ENCODE results near the gene THSD4. TPM values are rescaled to one million over a fixed set of nuclear protein-coding genes. Genes with fewer than 3 reads are reported as not detected.

THSD4 gene
- polyA plus RNA-seq, 1 donor (not counting 4 experiments of a cell fraction or from before 2014, with no cell fraction given) = 24.5 TPM

DNA sequence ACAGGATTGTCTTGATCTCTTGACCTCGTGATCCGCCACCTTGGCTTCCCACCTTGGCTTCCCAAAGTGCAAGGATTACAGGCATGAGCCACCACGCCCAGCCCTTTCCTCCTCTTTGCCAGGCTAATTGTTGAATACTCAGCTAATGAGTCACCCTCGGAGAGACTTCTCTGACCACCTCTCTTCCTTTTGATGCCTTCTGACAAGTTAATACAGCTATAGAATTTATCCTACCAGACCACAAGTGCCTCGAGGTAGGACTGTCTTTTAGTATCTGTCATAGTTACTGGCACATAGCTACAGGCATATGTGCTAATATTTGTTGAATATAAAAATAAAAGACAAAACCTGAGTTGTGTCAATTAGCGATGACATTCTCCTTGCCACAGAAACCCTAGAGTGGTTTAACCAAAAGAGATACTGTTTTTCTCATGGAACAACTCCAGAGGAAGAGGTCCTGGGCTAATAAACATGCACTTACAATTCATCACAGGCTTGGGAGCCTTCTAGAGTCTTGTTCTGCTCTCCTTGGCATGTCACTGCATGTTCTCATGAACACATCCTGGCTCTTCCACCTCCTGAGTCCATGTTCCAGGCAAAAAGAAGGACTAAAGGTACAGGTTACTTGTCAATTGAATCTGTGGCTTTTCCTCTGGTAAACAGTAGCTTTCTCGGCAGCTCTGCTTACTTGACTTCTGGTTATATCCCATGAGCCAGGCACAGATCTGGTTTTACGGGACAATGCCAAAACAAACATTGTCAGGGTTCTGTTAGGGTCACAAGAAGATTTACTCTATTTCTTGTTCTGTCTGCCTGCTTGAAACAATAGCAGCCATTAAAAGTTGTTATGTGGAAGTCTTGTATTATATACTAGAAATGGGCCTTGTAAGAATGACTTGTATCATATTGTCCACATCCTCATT is 332.3 kb downstream of the THSD4 start:
- peak overlapping the region; percentile 99 for H3K4me2 ChIP-seq (ENCODE audit: control insufficient read depth, extremely low read depth, insufficient read depth, low read depth, low read length)
- no peaks in the 10 kb centered on the region for H4K20me1 ChIP-seq (ENCODE audit: control insufficient read depth, extremely low read depth, insufficient read depth, low read length)
- peak overlapping the region; percentile 20 to 51 (median 48) for H3K4me3 ChIP-seq (ENCODE audit: control insufficient read depth in 2 of 3, extremely low read depth in 1 of 3, insufficient read depth in 2 of 3, low read depth in 1 of 3, low read length in 3 of 3)
- peaks cover 66% of the 10 kb centered on the region for H3K4me1 ChIP-seq (ENCODE audit: control insufficient read depth, extremely low read depth, insufficient read depth, low read length)
- TF ChIP-seq, protein P1, sequence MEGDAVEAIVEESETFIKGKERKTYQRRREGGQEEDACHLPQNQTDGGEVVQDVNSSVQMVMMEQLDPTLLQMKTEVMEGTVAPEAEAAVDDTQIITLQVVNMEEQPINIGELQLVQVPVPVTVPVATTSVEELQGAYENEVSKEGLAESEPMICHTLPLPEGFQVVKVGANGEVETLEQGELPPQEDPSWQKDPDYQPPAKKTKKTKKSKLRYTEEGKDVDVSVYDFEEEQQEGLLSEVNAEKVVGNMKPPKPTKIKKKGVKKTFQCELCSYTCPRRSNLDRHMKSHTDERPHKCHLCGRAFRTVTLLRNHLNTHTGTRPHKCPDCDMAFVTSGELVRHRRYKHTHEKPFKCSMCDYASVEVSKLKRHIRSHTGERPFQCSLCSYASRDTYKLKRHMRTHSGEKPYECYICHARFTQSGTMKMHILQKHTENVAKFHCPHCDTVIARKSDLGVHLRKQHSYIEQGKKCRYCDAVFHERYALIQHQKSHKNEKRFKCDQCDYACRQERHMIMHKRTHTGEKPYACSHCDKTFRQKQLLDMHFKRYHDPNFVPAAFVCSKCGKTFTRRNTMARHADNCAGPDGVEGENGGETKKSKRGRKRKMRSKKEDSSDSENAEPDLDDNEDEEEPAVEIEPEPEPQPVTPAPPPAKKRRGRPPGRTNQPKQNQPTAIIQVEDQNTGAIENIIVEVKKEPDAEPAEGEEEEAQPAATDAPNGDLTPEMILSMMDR (optimal IDR thresholded peaks at IDR 0.05 in 1 of 3, IDR thresholded peaks at IDR 0.05 in 1 of 3, conservative IDR thresholded peaks at IDR 0.05 in 1 of 3; ENCODE audit: extremely low read depth in 1 of 3, insufficient read depth in 2 of 3, low read length in 3 of 3) = no peak
- TF ChIP-seq EZH2 (IDR thresholded peaks at IDR 0.05; ENCODE audit: low read length) = no peak
- H2AFZ ChIP-seq (ENCODE audit: control insufficient read depth, low read length) = no peak overlapping the region
- DNase-seq (ENCODE audit: low read depth, low spot score) (peak; percentile 95), FAIRE-seq (peak; percentile 65)
- peak overlapping the region; percentile 81 for H3K9ac ChIP-seq (ENCODE audit: control insufficient read depth, extremely low read depth, insufficient read depth, low read length)
- dilution Hi-C loops (cut with MboI; ENCODE audit: extremely low pct_ligation_motif_present, low sequenced_read_pairs) = no loop called here
- H3K79me2 ChIP-seq (ENCODE audit: control insufficient read depth, insufficient read depth, low read length) = peaks cover 4% of the 10 kb centered on the region
- H3K27ac ChIP-seq (ENCODE audit: control insufficient read depth, insufficient read depth, low read length) = peak overlapping the region; percentile 99
- H3K9me3 ChIP-seq (ENCODE audit: control insufficient read depth, low read depth, low read length) = no peaks in the 10 kb centered on the region
- no peaks in the 10 kb centered on the region for H3K27me3 ChIP-seq (ENCODE audit: control insufficient read depth, extremely low read depth, insufficient read depth, low read length)
- H3K36me3 ChIP-seq (ENCODE audit: control insufficient read depth in 2 of 2, extremely low read depth in 1 of 2, insufficient read depth in 2 of 2, low read length in 2 of 2) = peaks cover 0 to 5% of the 10 kb centered on the region in 2 experiments
- no peaks in the 10 kb centered on the region for H3K9me1 ChIP-seq (ENCODE audit: control insufficient read depth, extremely low read depth, insufficient read depth, low read length)

GRCh38 chr15:71448688-71449114 is 333.4 kb downstream of the THSD4 start:
- H3K9me3 ChIP-seq (ENCODE audit: control insufficient read depth, low read depth, low read length) = no peaks in the 10 kb centered on the region
- H3K9me1 ChIP-seq (ENCODE audit: control insufficient read depth, extremely low read depth, insufficient read depth, low read length) = no peaks in the 10 kb centered on the region
- peaks cover 55% of the 10 kb centered on the region for H3K4me1 ChIP-seq (ENCODE audit: control insufficient read depth, extremely low read depth, insufficient read depth, low read length)
- TF ChIP-seq, protein P1 (optimal IDR thresholded peaks at IDR 0.05 in 1 of 3, IDR thresholded peaks at IDR 0.05 in 1 of 3, conservative IDR thresholded peaks at IDR 0.05 in 1 of 3; ENCODE audit: extremely low read depth in 1 of 3, insufficient read depth in 2 of 3, low read length in 3 of 3) = peak; percentile 65 to 92 (median 75)
- TF ChIP-seq EZH2 (IDR thresholded peaks at IDR 0.05; ENCODE audit: low read length) = no peak
- peak; percentile 20 for FAIRE-seq
- peaks cover 4% of the 10 kb centered on the region for H3K79me2 ChIP-seq (ENCODE audit: control insufficient read depth, insufficient read depth, low read length)
- peak overlapping the region; percentile 99 for H3K27ac ChIP-seq (ENCODE audit: control insufficient read depth, insufficient read depth, low read length)
- H3K27me3 ChIP-seq (ENCODE audit: control insufficient read depth, extremely low read depth, insufficient read depth, low read length) = no peaks in the 10 kb centered on the region
- dilution Hi-C loops (cut with MboI; ENCODE audit: extremely low pct_ligation_motif_present, low sequenced_read_pairs) = no loop called here
- peak; percentile 66 for DNase-seq (ENCODE audit: low read depth, low spot score)
- H2AFZ ChIP-seq (ENCODE audit: control insufficient read depth, low read length) = no peak overlapping the region
- no peaks in the 10 kb centered on the region for H4K20me1 ChIP-seq (ENCODE audit: control insufficient read depth, extremely low read depth, insufficient read depth, low read length)
- no peak overlapping the region for H3K4me3 ChIP-seq (ENCODE audit: control insufficient read depth in 2 of 3, extremely low read depth in 1 of 3, insufficient read depth in 2 of 3, low read depth in 1 of 3, low read length in 3 of 3)
- peak overlapping the region; percentile 81 for H3K9ac ChIP-seq (ENCODE audit: control insufficient read depth, extremely low read depth, insufficient read depth, low read length)
- H3K4me2 ChIP-seq (ENCODE audit: control insufficient read depth, extremely low read depth, insufficient read depth, low read depth, low read length) = peak overlapping the region; percentile 99
- peaks cover 0 to 5% of the 10 kb centered on the region in 2 experiments for H3K36me3 ChIP-seq (ENCODE audit: control insufficient read depth in 2 of 2, extremely low read depth in 1 of 2, insufficient read depth in 2 of 2, low read length in 2 of 2)
